MM.1S (cell line): ENCODE measurements around the gene DDX20.

Experiments
- DNase-seq: peaks from one replicate; pipeline ENCODE4 v3.0.0-alpha.2; 2015
- H2AFZ ChIP-seq: fragments of 300-600 bp; sonication (generic); 2 replicates; pipeline ENCODE4 v1.6.0; 2016; ENCODE audit warnings: antibody characterized with exemption, low read length
- H3F3A ChIP-seq: fragments of 300-600 bp; sonication (generic); 2 replicates; pipeline ENCODE4 v1.6.1; 2016; ENCODE audit warnings: mild to moderate bottlenecking, antibody characterized with exemption, low read length, moderate library complexity, mixed read lengths; ENCODE audit not compliant: insufficient read depth
- H3K27ac ChIP-seq: fragments of 300-600 bp; sonication (generic); 2 replicates; pipeline ENCODE4 v1.5.1; 2016; ENCODE audit warnings: mild to moderate bottlenecking, low read length
- H3K27me3 ChIP-seq: fragments of 300-600 bp; sonication (generic); replicated peaks from 2 replicates; pipeline ENCODE4 v1.6.0; 2016; ENCODE audit warnings: low read length; ENCODE audit not compliant: insufficient read depth
- H3K36me3 ChIP-seq: fragments of 300-600 bp; sonication (generic); replicated peaks from 2 replicates; pipeline ENCODE4 v1.6.1; 2016; ENCODE audit warnings: mild to moderate bottlenecking, low read length, mixed read lengths; ENCODE audit not compliant: insufficient read depth
- H3K4me1 ChIP-seq: fragments of 300-600 bp; sonication (generic); 2 replicates; pipeline ENCODE4 v1.6.1; 2016; ENCODE audit warnings: low read length, mixed read lengths
- H3K4me2 ChIP-seq: fragments of 300-600 bp; sonication (generic); 2 replicates; pipeline ENCODE4 v1.6.0; 2016; ENCODE audit warnings: low read depth, low read length
- H3K4me3 ChIP-seq: fragments of 300-600 bp; sonication (generic); 2 replicates; pipeline ENCODE4 v1.5.1; 2016; ENCODE audit warnings: low read length, mixed read lengths
- H3K79me2 ChIP-seq: fragments of 300-600 bp; sonication (generic); 2 replicates; pipeline ENCODE4 v1.6.1; 2016; ENCODE audit warnings: mixed run types, low read length, mixed read lengths
- H3K9ac ChIP-seq: fragments of 300-600 bp; sonication (generic); 2 replicates; pipeline ENCODE4 v1.6.1; 2016; ENCODE audit warnings: low read length, mixed read lengths
- H3K9me2 ChIP-seq: fragments of 300-600 bp; sonication (generic); replicated peaks from 2 replicates; pipeline ENCODE4 v1.6.1; 2016; ENCODE audit warnings: mild to moderate bottlenecking, low read length, mixed read lengths; ENCODE audit not compliant: insufficient read depth
- H3K9me3 ChIP-seq: fragments of 300-600 bp; sonication (generic); replicated peaks from 2 replicates; pipeline ENCODE4 v1.6.1; 2016; ENCODE audit warnings: mild to moderate bottlenecking, low read length, mixed read lengths; ENCODE audit not compliant: insufficient read depth
- H4K20me1 ChIP-seq: fragments of 300-600 bp; sonication (generic); 2 replicates; pipeline ENCODE4 v1.6.1; 2016; ENCODE audit warnings: mild to moderate bottlenecking, low read length, moderate library complexity, mixed read lengths; ENCODE audit not compliant: insufficient read depth
- EZH2 ChIP-seq: fragments of 300-600 bp; sonication (generic); optimal IDR thresholded peaks from 2 replicates; pipeline ENCODE3; 2017; ENCODE audit warnings: low read depth, mild to moderate bottlenecking, antibody characterized with exemption, low read length, mixed read lengths
- EZH2phosphoT487 ChIP-seq: fragments of 300-600 bp; sonication (generic); IDR thresholded peaks from 2 replicates; pipeline ENCODE4 v1.6.1; 2018; ENCODE audit warnings: antibody characterized with exemption, low read length
- TF ChIP-seq, protein P1 (sequence below): fragments of 300-600 bp; sonication (generic); IDR thresholded peaks from 2 replicates; pipeline ENCODE4 v1.5.1; 2016; ENCODE audit warnings: antibody characterized with exemption, low read length, mixed read lengths

DDX20 gene

DNA sequence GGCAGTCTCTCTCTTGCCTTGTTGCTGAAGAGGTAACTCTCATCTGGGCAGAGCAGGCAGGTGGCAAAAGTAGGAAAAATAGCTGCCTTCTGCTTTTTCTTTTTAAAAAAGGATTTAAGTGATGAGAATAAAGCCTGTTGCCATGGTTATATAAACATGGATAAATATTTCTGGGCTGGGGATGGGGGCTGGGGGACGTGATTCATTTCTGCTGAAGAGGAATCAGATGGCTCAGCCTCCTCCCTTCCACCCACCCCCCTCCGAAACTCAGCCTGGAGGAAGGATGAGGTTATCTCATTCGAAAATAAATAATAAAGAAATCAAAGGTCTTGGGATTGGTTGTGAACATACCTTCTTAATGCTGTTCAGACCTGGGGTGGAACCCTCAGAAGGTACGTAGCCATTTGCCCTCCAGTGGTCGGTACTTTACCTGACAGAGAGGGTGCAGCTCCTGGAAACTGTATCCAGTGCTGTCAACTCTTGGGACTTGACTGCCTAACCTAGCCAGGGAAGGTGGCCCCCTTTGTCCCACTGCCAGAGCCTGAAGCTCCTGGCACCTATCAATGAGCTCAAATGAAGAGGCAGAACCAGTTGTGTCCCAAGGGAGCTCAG is 12.7 kb upstream of the DDX20 start:
- no peak for DNase-seq
- Histone ChIP-seq H3K4me2 (no peak overlapping the region), H3K4me3 (no peak overlapping the region), H3K4me1 (no peaks in the 10 kb centered on the region), H3K27me3 (no peaks in the 10 kb centered on the region), H4K20me1 (no peaks in the 10 kb centered on the region), H2AFZ (no peak overlapping the region), H3K9me3 (no peaks in the 10 kb centered on the region), H3K9ac (no peak overlapping the region), H3K36me3 (no peaks in the 10 kb centered on the region), H3F3A (peaks cover 10% of the 10 kb centered on the region; the same call in 1 of the 2 replicates), H3K9me2 (no peaks in the 10 kb centered on the region), H3K79me2 (no peaks in the 10 kb centered on the region), H3K27ac (no peak overlapping the region)
- TF ChIP-seq EZH2phosphoT487 (no peak), EZH2 (no peak)
- TF ChIP-seq, protein P1, sequence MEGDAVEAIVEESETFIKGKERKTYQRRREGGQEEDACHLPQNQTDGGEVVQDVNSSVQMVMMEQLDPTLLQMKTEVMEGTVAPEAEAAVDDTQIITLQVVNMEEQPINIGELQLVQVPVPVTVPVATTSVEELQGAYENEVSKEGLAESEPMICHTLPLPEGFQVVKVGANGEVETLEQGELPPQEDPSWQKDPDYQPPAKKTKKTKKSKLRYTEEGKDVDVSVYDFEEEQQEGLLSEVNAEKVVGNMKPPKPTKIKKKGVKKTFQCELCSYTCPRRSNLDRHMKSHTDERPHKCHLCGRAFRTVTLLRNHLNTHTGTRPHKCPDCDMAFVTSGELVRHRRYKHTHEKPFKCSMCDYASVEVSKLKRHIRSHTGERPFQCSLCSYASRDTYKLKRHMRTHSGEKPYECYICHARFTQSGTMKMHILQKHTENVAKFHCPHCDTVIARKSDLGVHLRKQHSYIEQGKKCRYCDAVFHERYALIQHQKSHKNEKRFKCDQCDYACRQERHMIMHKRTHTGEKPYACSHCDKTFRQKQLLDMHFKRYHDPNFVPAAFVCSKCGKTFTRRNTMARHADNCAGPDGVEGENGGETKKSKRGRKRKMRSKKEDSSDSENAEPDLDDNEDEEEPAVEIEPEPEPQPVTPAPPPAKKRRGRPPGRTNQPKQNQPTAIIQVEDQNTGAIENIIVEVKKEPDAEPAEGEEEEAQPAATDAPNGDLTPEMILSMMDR = no peak

DNA sequence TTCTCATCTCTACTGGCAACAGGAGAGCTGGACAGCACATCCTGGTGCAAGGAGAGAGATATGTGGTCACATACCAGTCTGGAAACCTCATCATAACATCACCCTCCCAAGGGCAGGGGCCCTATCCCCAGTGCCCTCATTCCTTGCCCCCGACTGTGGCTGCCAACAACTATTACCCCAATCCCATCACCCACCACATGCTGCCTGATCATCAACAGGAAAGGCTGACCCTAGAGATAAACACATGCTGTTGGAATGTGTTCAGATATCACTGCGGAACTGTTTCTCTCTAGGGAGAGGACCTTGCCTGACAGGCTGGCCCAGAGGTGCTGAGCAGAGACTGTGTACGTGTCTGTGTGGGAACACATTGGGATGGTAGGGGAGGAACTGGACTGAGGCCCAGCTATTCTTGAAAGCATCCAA is 12.0 kb upstream of the DDX20 start:
- Histone ChIP-seq H3K79me2 (no peaks in the 10 kb centered on the region), H4K20me1 (no peaks in the 10 kb centered on the region), H3K9me2 (no peaks in the 10 kb centered on the region), H3K4me3 (no peak overlapping the region), H3K27me3 (no peaks in the 10 kb centered on the region), H3K27ac (no peak overlapping the region), H2AFZ (no peak overlapping the region), H3K4me2 (no peak overlapping the region), H3K36me3 (no peaks in the 10 kb centered on the region), H3K4me1 (no peaks in the 10 kb centered on the region), H3K9me3 (no peaks in the 10 kb centered on the region), H3K9ac (no peak overlapping the region), H3F3A (peaks cover 9% of the 10 kb centered on the region; the same call in 1 of the 2 replicates)
- TF ChIP-seq EZH2phosphoT487 (no peak), EZH2 (no peak)
- TF ChIP-seq, protein P1 = no peak
- DNase-seq = no peak

DNA sequence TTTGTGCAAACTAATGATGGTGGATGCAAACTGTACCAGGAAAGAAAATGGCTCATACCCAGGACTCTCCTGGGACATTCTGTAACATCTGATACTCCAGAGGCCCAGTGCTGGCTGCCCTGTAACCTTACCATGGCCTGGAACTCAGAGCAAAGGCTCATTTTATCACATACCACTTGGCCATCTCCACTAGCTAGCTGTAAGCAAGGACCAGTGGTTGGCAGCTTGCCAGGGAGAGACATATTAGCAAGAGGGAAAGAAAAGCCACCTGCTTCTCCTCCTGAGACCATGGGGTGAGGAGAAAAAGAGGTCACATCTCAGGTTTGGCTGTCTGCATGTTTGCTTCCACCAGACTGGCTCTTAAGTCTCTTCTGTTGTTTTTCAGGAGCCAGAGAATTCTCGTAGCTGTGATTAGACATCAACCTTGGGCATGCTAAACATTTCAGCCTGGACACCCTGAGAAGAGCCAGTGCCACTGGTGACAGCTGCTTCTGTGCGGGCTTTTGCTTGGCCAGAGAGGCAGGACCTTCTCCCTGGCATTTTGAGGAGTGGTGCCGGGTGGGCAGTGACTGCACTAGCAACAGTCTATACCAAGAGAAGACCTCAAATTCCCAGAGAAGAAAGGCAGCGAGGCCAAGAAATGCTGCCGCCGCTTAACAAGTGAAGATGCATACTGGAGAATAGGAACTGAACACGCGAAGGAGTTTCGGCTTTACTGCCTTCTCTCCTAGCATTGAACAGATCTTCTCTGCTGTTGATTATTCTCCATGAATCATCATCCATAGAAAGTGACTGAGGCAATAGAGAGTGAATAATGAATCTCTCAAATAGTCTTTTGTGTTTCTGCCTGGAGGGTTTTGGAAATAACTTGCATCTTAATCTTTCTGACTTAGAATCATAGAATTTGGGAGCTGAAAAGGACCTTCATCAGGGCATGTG is 9.8 kb upstream of the DDX20 start:
- Histone ChIP-seq H4K20me1 (no peaks in the 10 kb centered on the region), H3K4me1 (no peaks in the 10 kb centered on the region), H3K79me2 (no peaks in the 10 kb centered on the region), H3K36me3 (no peaks in the 10 kb centered on the region), H3K9me2 (no peaks in the 10 kb centered on the region), H3K4me2 (no peak overlapping the region), H3K27me3 (no peaks in the 10 kb centered on the region), H2AFZ (no peak overlapping the region), H3K9ac (no peak overlapping the region), H3K9me3 (no peaks in the 10 kb centered on the region), H3F3A (no peaks in the 10 kb centered on the region), H3K4me3 (no peak overlapping the region), H3K27ac (no peak overlapping the region)
- TF ChIP-seq EZH2phosphoT487 (no peak), EZH2 (no peak)
- TF ChIP-seq, protein P1 = no peak
- no peak for DNase-seq
